Amniotic stem cell (primary cell): Measurements from ENCODE around the gene TMEM120B.

ENCODE experiments used
- DNase-seq: peaks from one replicate; lab custom pipeline; 2025; lab: John Stamatoyannopoulos, UW

The TMEM120B gene

DNA sequence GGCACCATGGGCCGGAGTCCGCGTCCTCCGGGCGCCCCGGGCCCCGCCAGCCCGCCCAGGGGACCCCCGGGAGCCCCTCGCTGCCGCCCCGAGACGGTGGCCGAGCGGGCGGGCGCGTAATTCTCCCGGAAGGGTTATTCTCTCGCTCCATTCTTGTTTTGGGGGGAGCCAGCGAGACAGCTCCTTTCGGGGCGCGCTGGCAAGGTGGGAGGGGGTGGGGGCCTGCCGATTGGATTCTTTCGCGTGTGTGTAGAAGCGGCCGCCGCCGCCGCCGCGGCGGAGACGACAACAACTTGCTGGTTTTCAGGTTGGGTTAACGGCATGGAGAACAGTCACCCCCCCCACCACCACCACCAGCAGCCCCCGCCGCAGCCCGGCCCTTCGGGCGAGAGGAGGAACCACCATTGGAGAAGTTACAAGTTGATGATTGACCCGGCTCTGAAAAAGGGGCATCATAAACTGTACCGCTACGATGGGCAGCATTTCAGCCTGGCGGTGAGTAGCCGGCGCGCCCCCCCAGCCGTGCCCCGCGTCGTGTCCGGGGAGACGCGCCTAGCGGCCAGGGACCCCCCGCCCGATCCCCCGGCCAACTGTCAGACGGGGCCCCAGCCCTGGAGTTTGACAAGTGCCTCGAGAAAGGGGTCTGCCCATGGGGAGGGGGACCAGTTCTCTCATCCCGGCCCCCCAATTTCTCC is 92.0 kb downstream of the TMEM120B start:
- DNase-seq: no peak

DNA sequence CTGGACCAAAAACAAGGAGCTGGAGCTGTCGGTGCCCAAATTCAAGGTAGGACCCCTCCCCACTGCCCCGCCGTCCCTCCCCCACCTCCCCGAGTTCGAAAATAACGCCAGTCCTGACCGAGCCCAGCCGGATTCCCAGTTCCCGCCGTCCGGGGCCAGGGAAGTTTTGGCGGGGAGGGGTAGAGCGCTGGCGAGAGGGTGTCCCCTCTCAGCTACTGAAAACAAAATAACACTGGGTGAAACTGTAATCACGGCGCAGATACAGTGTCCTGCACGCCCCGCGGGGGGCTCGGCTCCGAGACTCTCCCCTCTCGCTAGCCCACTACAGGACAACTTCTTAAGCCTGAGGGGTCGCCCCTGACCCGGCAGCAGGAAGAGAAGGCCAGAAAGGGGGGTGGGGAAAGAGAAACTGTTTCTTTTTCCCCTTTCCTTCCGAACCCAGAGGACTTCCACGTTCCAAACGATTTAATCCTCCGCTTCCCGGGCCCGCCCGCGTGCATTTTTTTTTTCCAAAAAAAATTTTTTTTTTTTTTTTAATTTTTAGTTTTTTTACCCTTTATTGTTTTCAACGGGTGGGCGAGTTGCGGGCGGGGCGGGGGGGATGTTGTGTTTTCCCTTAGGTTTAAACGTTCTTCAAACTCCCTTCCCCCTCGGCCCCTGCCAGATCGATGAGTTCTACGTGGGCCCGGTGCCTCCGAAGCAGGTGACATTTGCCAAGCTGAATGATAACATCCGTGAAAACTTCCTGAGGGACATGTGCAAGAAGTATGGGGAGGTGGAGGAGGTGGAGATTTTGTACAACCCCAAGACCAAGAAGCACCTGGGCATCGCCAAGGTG is 92.8 kb downstream of the TMEM120B start:
- DNase-seq: no peak

DNA sequence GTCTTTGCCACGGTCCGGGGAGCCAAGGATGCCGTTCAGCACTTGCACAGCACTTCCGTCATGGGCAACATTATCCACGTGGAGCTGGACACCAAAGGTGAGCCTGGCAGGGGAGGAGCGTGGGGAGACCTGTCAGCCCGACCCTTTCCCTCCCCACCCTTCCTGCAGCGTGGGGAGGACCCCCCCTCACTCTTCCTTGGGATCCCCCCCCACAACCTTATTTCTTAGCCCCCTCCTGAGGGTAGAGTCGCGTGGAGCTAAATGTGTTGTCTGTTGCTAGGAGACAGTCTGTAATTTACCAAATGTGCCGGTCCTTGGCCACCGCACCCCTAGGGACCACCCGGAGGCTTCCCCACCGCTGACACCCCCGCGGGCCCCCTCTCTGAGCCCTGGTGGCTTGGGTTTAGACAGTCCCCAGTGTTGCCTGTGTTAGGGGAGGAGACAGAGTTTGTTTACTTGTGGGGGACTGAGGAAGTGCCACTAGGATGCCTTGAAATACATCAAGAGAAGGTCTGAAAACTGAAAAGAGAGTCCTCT is 93.5 kb downstream of the TMEM120B start:
- no peak for DNase-seq

DNA sequence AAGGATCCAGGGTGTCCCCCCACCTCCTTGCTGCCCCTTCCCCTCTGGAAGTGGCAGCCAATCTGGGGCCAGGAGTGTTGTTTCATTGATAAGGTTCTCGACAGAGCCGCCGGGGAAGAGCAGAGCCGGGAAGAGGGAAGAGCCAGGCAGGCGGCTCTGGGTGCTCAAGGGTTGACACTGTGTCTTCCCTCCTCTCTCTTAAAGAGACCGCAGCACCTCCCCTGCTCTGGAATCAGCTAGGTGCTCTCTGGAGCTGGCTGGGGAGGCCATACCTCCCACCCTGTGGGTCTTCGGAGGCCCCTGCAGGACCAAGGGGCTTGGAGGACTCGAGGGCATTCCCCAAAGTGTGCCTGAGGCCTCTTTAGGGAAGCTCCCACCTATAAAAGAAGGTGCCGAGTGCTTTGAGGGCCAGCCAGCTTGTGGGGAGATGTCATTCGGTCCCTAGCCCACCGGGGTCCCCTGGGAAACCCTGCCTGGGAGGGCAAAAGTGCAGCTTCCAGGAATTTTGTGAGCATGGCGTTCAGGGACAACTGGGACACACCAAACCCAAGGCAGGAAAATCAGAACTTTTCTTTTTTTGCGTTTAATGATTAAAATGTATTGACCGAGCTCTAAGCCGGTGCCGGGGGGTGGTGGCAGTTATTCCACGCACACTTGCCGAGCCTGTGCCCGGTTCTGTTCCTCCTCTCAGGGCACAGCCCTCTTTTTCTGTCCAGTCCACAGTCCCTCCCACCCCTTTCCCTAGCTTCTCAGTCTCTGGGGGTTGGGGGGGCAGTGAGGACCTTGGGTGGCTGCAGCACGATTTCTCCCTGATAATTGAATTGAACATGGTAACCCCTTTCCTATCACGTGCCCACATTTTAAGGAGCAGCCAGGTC is 94.2 kb downstream of the TMEM120B start:
- DNase-seq: no peak

DNA sequence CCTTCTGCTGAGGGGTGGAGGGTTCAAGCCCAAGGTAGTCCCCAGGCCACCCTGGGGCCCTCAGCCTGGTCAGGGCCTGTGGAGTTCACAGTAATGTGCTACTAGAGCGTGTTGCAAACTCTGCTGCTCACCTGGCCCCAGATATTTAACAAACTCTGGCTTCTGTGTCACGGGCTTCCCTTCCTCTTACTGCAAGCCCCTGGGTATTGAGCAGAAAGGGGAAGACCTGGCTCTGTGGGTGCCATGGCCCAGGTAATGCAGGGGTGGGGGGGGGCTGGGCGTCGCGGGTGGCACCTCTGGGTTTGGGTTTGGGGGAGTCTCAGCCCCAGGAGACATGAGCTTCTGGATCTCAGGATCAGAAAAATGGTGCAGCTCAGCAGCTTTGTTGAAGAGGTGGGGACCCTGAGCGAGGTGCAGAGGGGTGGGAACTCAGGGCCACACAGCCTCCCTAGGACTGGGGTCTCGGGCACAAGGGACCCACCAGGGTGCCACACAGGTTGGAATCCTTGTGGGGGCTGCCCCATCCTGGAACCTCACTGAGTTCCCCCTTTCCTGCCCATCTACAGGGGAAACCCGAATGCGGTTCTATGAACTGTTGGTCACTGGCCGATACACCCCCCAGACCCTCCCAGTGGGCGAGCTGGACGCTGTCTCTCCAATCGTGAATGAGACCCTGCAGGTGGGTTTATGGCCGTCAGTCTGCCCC is 95.2 kb downstream of the TMEM120B start:
- DNase-seq: no peak

DNA sequence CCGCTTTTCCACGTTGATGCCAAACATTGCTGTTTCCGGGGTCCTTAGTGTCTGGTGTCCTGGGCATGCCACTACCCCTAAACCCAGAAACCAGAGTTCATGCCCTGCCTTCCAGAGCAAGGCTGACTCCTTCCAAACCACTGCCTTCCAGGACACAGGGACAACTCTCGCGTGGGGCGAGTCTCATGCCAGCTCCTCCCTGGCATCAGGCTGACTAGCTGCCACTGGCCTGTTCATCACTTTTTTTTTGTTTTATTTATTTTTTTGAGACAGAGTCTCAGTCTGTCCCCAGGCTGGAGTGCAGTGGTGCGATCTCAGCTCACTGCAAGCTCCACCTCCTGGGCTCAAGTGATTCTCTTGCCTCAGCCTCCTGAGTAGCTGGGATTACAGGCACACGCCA is 96.1 kb downstream of the TMEM120B start:
- no peak for DNase-seq

DNA sequence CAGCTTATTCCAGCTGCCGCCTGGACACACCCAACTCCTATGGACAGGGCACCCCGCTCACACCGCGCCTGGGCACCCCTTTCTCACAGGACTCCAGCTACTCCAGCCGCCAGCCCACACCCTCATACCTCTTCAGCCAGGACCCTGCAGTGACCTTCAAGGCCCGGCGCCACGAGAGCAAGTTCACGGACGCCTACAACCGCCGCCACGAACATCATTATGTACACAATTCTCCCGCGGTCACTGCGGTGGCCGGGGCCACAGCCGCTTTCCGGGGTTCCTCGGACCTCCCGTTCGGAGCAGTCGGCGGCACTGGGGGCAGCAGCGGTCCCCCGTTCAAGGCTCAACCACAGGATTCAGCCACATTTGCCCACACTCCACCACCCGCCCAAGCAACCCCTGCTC is 97.2 kb downstream of the TMEM120B start:
- no peak for DNase-seq

DNA sequence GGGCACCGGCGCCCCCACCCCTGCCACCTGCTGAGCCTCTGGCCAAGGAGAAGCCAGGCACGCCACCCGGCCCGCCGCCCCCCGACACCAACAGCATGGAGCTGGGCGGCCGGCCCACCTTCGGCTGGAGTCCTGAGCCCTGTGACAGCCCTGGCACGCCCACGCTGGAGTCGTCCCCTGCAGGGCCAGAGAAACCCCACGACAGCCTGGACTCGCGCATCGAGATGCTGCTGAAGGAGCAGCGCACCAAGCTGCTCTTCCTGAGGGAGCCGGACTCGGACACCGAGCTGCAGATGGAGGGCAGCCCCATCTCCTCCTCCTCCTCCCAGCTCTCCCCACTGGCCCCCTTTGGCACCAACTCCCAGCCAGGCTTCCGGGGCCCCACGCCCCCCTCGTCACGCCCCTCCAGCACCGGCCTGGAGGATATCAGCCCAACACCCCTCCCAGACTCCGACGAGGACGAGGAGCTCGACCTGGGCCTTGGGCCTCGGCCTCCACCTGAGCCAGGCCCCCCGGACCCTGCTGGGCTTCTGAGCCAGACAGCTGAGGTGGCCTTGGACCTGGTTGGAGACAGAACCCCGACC is 97.8 kb downstream of the TMEM120B start:
- no peak for DNase-seq

DNA sequence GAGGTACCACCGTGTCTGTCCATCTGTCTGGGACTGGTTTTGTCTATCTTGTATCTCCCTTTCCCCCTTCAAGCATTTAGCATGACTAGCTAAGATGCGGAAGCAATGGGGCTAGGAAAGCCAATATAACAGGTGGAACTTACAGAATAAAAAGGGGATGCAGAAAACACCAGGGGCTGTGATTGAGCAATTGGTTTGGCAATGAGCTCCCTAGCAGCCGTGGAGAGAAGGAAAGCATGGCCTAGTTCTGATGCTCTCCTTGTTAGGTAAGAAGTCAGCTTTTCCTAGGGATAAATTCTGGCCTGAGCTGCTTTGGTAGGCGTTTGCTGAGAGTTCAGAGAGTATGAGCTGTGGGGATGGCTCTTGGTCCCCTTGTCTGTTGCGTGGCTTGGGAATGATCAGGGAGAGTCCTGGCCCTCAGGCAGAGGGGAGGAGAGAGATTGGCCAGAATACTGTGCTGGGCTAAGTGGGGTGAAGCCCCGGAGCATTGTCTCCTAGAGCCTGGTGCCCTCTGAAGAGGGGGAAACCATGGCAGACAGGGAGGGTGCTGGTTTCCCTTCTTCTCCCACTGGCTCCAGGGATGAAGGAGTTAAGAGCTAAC is 98.4 kb downstream of the TMEM120B start:
- DNase-seq: no peak

DNA sequence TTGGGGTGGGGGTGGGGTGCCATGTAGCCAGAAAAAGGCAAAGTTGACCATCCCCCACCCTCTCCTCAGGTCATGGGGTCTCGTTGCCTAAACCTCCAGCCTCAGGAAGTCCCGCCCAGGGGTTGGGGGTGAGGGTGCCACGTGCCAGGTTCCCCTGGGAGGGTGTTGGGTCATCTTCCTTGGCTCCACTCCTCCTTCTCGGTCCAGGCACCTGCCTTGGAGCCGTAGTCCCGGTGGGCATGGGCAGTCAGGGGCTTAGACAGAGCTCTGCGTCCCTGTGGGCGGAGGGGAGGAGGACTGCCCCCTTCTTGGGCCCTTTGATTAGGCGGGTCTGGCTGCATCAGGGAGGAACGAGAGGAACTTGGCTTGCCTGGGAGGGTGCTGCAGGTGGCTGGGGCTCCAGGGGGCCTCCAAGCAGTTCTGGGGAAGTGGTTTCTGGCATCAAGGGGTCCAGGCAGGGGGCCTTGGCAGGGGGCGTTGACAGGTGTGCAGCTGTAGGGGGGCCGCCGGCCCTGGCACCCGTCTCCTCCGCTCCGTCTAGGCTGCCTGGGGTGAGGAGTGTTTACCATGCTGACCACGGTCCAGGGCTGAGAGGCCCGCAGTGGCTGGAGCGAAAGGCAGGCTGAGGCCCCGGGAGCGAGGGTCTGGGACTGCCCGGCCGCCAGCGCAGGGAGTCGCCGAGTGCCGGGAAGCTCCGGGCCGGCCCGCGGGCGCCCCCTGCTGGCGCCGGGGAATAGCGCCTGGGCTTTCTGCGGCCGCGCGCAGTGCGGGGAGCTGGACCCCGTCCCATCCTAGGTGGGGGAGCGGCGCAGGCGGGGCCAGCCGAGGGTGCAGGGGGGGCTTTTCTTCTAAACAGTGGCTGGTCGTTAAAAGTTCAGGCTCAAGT is 99.1 kb downstream of the TMEM120B start:
- peak; percentile 27 for DNase-seq

DNA sequence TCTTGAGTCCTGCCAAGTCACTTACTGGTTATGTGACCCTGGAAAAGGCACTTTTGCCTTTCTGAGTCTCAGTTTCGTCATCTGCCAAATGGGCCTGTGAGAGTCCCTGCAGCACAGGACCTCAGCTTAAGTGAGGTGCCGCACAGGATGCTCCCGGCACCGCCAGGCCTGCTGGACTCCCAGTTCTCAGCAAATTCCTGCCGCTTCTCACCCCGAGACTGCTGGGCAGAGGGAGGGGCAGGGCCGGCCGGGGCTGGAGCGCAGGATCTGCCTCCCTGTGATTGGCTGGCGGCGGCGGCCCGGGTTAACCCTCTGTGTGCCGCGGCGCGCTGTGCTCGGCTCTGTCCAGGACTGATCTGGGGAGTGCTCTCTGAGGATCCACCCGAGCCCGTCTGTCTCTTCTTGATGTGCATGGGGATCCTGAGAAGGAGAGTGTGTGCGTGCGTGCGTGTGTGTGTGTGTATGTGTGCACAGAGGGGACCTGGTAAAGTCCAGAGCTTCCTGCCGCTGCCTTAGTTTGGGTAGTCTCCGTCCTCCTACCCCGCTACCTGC is 99.8 kb downstream of the TMEM120B start:
- no peak for DNase-seq

DNA sequence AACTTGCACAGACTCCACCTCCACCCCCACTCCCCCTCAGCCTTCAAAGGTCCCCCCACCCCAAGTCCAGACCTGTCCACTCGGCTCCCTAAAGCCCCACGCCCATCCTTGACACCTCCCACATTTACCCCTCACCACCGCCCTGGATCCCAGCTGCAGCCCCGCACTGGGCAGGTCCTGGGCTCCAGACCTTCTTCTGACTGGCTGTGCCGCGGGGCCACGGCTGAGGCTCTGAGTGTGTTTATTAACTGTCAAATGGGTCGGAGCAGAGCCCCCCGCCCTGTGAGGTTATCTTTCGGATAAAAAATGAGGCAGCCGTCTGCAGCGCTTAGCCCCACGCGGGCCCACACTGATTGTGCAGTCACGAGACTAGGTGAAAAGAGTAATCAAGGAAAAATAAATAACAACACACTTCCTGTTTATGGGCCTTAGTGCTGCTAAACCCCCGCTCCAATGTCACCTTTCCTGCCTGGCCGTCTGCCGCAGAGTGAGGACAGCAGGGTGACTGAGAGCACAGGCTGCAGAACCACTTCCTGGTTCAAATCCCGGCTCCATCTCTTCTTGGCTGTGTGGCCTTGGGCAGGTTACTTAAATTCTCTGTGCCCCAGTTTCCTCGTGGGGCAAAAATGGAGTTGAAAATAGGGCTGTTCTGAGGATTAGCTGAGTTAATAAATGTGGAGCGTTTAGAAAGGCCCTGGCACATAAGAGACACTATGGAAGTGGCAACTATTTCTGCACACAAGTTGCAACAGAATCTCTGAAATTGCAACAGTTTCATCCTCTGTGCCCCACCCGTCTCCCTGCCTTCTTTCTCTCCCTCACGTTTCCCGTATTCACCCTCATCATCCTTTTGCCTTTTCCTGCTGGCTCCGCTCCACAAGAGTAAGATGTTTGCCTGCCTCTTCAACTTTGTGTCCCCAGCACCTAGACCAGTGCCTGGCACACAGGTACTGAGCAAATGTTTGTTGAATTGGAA is 100.7 kb downstream of the TMEM120B start:
- no peak for DNase-seq

DNA sequence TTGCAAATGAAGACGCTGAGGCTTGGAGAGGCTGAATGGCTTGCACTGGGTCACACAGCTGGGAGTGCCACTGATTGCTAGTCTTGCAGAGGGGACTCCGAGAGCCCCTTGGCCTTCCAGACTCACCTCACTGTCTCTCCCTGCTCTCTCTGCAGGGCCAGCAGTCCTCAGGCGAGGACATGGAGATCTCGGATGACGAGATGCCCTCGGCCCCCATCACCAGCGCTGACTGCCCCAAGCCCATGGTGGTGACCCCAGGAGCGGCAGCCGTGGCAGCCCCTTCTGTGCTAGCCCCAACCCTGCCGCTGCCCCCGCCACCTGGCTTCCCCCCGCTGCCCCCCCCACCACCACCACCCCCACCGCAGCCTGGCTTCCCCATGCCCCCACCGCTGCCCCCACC is 101.4 kb downstream of the TMEM120B start:
- no peak for DNase-seq

DNA sequence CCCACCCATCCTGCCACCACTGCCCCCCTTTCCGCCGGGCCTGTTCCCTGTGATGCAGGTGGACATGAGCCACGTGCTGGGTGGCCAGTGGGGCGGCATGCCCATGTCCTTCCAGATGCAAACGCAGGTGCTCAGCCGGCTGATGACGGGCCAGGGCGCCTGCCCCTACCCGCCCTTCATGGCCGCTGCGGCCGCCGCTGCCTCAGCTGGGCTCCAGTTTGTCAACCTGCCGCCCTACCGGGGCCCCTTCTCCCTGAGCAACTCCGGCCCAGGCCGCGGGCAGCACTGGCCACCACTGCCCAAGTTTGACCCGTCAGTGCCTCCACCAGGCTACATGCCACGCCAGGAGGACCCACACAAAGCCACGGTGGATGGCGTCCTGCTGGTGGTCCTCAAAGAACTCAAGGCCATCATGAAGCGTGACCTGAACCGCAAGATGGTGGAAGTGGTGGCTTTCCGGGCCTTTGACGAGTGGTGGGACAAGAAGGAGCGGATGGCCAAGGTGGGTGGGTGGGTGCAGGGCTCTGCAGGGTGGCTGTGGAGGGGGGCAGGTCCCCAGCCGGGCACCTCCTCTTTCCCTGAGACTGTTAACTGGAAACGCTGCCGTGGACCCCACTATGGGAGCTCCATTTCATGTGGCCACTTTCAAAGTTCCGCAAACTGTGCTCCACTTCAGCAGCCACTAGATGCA is 102.0 kb downstream of the TMEM120B start:
- DNase-seq: no peak

DNA sequence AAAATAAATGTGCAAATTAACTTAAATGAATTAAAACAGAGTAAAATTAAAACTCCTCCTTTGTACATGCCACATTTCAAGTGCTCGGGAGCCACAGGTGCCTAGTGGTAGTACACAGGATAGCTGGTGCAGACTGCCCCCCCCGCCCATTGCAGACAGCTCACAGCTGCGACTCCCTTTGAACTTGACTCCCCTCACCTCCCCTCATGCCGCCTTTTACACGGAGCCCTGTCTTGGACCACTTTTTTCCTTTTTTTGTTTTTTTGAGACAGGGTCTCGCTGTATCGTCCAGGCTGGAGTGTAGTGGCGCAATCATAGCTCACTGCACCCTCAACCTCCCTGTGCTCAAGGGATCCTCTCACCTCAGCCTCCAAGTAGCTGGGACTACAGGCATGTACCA is 102.7 kb downstream of the TMEM120B start:
- DNase-seq: no peak

DNA sequence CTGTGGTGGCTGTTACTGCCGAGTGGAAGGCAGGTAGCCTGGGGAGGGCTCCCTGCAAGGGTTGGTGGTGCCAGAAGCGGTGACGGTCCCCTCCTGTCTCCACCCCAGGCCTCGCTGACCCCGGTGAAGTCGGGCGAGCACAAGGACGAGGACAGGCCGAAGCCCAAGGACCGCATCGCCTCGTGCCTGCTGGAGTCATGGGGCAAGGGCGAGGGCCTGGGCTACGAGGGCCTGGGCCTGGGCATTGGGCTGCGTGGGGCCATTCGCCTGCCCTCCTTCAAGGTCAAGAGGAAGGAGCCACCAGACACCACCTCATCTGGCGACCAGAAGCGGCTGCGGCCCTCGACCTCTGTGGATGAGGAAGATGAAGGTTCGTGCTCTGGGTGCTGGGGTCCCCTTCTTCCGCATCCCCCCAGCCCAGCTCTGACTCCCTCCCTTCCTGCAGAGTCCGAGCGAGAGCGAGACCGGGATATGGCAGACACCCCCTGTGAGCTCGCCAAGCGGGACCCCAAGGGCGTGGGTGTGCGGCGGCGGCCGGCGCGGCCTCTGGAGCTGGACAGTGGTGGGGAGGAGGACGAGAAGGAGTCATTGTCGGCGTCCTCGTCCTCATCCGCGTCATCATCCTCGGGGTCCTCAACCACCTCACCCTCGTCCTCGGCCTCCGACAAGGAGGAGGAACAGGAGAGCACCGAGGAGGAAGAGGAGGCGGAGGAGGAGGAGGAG is 104.5 kb downstream of the TMEM120B start:
- DNase-seq: no peak

DNA sequence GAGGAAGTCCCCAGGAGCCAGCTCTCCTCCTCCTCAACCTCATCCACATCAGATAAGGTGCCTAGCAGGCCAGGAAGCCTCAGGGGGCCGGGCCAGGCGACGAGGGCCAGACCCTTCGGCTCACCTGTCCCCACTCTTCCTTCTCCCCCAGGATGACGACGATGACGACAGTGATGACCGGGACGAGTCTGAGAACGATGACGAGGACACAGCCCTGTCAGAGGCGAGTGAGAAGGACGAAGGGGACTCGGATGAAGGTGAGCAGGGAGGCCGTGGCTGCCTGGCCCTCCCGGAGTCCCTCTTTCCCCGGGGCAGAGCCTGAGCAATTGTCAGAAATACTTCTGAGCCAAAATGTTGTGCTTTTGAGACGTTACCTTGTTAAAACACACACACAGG is 105.1 kb downstream of the TMEM120B start:
- DNase-seq: no peak
